Measurements from ENCODE around the gene MED16. TPM values are rescaled to one million over a fixed set of nuclear protein-coding genes. Genes with fewer than 3 reads are reported as not detected.

The MED16 gene
- total RNA-seq = 50.0 and 62.7 TPM in 2 replicates

DNA sequence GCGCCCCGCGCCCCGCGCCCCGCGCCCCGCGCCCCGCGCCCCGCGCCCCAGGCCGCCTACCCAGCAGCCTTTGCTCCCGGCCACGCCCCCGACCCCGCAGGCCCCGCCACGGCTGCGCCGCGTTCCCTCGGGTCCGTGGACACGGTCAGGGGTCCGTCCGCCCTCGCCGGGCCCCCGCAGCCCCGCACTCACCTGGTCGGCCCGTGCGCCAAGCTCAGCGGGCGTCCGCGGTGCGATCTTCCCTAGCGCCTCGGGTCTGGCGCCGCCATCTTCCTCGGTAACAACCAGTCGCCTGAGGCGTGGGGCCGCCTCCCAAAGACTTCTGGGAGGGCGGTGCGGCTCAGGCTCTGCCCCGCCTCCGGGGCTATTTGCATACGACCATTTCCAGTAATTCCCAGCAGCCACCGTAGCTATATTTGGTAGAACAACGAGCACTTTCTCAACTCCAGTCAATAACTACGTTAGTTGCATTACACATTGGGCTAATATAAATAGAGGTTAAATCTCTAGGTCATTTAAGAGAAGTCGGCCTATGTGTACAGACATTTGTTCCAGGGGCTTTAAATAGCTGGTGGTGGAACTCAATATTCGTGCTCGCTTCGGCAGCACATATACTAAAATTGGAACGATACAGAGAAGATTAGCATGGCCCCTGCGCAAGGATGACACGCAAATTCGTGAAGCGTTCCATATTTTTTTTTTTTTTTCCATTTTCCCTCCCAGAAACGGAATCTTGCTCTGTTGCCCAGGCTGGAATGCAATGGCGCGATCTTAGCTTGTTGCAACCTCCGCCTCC is at the start of gene MED16, which contains the start of gene RNU6-9:
MED16 (minus strand) TSS at position 294 of the 796 bp plus-strand sequence. CDS start 2,056 bp downstream, outside the sequence.
RNU6-9 (plus strand) TSS at position 591 of the 796 bp plus-strand sequence.

DNA sequence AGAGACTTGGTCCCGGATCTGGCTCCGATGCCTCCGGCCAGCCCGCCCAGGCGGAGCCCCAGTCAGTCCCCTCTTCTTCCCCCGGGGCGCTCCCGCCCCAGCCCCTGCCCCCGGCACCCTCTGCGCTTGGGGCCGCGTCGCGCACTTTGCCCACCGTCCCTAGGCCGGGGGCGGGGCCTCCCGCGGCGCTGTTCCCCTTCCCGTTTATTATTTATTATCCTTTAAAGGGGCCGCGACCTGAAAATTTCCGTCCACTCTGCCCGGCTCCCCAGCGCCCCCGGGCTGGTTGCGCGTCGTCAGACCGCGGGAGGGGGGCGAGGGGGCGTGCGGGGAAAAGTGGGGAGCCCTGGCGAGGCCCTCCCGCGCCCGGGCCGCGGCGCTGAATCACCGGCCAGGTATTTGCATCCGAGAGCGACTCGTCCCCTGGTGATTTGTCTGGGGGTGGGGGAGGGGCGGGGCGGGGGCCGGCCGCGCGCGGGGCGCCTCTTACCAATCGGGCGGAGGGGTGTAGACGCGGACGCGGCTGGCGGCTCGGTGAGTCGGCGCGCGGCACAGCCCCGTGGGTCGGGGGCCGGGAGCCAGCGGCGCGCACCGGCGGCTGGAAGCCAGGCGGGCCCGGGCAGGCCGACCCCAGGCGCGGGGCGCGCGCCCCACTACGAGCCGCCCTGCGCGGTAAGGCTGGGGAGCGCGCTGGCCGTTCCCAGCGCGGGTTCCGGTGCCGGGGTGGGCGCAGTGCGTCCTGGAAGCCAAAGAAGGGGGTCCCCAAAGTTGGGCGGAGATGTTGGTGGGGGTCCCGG is 32.7 kb upstream of the MED16 start, which contains the start of gene ARID3A:
ARID3A (plus strand) TSS at position 510 of the 797 bp plus-strand sequence. CDS start 3,494 bp downstream, outside the sequence.

DNA sequence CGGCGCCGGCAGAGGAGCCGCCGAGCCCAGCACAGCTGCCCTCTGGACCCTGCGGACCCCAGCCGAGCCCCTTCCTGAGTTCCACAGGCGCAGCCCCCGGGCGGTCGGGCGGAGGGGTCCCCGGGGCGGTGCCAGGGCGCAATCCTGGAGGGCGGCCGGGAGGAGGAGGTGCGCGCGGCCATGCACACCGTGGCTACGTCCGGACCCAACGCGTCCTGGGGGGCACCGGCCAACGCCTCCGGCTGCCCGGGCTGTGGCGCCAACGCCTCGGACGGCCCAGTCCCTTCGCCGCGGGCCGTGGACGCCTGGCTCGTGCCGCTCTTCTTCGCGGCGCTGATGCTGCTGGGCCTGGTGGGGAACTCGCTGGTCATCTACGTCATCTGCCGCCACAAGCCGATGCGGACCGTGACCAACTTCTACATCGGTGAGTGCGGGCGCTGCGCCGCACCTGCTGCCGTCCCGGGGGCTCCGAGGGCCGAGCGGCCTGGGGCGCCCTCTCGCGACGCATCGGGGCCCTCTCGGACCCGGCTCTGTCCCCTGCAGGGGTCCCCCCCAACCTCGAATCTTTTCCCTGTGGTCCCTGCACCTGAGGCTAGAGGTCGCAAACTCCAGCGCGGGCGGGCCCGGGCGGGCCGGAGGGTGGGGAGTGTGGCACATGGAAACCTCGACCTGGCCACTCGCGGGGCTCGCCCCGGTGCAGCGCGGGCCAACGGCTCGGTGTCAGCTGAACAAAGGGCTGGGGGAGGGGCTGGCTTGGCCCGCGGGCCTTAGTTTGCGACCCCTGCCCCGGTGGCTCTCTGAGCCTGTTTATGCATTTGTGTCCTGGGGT is 24.6 kb upstream of the MED16 start, which contains the start of gene KISS1R:
KISS1R (plus strand) TSS at position 11 of the 829 bp plus-strand sequence; CDS start at position 181, 170 bp downstream.

GRCh38 chr19:913080-913748 is 20.2 kb upstream of the MED16 start, which contains the start of gene R3HDM4:
Gene R3HDM4 (minus strand): TSS chr19:913219. CDS start chr19:913157, 62 bp downstream.

GRCh38 chr19:858868-859843 is 33.8 kb downstream of the MED16 start, which contains the start of gene CFD:
Gene CFD (plus strand): TSS chr19:859664. CDS start chr19:859690, 26 bp downstream.

DNA sequence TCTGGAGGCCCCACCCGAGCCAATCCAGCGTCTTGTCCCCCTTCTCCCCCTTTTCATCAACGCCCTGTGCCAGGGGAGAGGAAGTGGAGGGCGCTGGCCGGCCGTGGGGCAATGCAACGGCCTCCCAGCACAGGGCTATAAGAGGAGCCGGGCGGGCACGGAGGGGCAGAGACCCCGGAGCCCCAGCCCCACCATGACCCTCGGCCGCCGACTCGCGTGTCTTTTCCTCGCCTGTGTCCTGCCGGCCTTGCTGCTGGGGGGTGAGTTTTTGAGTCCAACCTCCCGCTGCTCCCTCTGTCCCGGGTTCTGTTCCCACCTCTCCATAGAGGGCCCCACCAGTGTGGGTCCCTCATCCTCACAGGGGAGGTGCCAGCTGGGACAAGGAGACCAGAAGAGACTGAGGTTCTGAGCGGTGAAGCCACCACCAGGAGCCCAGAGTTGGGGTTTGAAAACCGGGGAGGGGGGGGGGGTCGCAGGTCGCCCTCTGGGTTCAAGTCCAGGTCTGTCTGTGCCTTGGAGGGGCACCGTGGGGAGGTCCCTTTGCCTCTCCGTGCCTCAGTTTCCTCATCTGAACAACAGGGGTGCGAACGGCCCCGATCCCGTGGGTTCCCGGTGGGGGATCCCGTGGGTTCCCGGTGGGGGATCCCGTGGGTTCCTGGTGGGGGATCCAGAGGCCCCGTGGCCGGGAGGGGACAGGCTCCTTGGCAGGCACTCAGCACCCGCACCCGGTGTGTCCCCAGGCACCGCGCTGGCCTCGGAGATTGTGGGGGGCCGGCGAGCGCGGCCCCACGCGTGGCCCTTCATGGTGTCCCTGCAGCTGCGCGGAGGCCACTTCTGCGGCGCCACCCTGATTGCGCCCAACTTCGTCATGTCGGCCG is 40.6 kb downstream of the MED16 start, which contains the start of gene ELANE:
ELANE (plus strand) TSS at position 168 of the 878 bp plus-strand sequence; CDS start at position 194, 26 bp downstream.

GRCh38 chr19:840519-841206 is 52.3 kb downstream of the MED16 start, which contains the start of gene PRTN3:
Gene PRTN3 (plus strand): TSS chr19:840999. CDS start chr19:841009, 10 bp downstream.

GRCh38 chr19:827710-828321 is 65.2 kb downstream of the MED16 start, which contains the start of gene AZU1:
Gene AZU1 (plus strand): TSS chr19:827837. CDS start chr19:827847, 10 bp downstream.

DNA sequence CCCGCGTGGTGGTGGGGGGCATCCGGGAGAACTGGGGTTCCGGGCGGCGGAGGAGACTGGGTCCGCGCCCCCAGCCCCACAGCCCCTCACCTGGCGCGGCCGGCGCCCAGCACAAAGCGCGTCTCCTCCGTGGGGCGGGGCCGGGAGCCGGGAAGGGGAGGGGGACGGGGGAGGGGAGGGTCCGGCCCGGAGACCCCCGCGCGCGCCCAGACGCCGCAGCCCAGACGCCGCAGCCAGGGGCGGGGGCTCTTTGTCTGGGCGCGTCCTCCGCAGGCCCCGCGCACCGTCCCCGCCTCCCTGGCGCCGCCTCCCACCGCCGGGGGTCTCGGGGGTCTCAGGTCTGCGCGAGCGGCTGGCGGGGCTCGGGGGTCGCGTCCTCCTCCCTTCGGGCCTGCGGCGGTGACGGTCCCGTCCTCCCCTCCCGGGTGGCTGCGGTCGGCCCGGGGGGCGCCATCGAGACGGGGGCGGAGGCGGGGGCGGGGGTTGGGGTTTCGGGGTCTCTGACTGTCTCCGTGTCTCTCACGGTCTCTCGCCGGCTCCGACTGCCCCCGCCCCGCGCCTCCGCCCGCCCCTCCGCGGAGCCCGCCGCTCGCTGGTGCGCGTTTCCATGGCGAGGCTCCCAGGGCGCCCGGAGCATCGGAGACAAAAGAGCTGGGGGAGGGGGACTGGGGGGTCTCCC is 71.0 kb downstream of the MED16 start, which contains the start of gene PLPPR3:
PLPPR3 (minus strand) TSS at position 131 of the 679 bp plus-strand sequence. CDS start 396 bp downstream, outside the sequence.

Other genes with a start within 250 kb of the MED16 start
- gene RNF126, start 230.0 kb downstream of the MED16 start, total RNA-seq = 90.7 and 99.4 TPM in 2 replicates
- gene FSTL3, start 216.8 kb downstream of the MED16 start, total RNA-seq = 103 and 104 TPM in 2 replicates
- gene PRSS57, start 197.7 kb downstream of the MED16 start, total RNA-seq = not detected in 2 replicates
- 5.9 and 6.9 TPM in 2 replicates for gene PALM, start 184.3 kb downstream of the MED16 start, total RNA-seq
- not detected in 2 replicates for gene MISP, start 142.1 kb downstream of the MED16 start, total RNA-seq
- gene PTBP1, start 95.7 kb downstream of the MED16 start, total RNA-seq = 303 and 434 TPM in 2 replicates
- 0.25 TPM in 1 of 2 replicates, not detected in the other for gene PLPPR3, start 71.2 kb downstream of the MED16 start, total RNA-seq
- not detected in 2 replicates for gene AZU1, start 65.3 kb downstream of the MED16 start, total RNA-seq
- gene PRTN3, start 52.2 kb downstream of the MED16 start, total RNA-seq = not detected in 2 replicates
- not detected in 2 replicates for gene ELANE, start 40.9 kb downstream of the MED16 start, total RNA-seq
- gene CFD, start 33.5 kb downstream of the MED16 start, total RNA-seq = 0.40 and 1.4 TPM in 2 replicates
- gene RNU6-9, start 297 bp upstream of the MED16 start, total RNA-seq = not detected in 2 replicates
- gene R3HDM4, start 20.0 kb upstream of the MED16 start, total RNA-seq = 35.4 and 39.2 TPM in 2 replicates
- gene KISS1R, start 24.1 kb upstream of the MED16 start, total RNA-seq = not detected in 2 replicates
- gene ARID3A, start 32.8 kb upstream of the MED16 start, total RNA-seq = 4.6 and 6.9 TPM in 2 replicates
- 69.5 and 80.6 TPM in 2 replicates for gene WDR18, start 91.2 kb upstream of the MED16 start, total RNA-seq
- gene GRIN3B, start 107.2 kb upstream of the MED16 start, total RNA-seq = 0.53 and 2.6 TPM in 2 replicates
- gene TMEM259, start 127.9 kb upstream of the MED16 start, total RNA-seq = 144 and 147 TPM in 2 replicates
- not detected in 2 replicates for gene RNU6-2, start 128.3 kb upstream of the MED16 start, total RNA-seq
- 166 and 189 TPM in 2 replicates for gene CNN2, start 133.4 kb upstream of the MED16 start, total RNA-seq
- 6.1 and 13.3 TPM in 2 replicates for gene ABCA7, start 146.9 kb upstream of the MED16 start, total RNA-seq
- 43.0 and 45.8 TPM in 2 replicates for gene ARHGAP45, start 174.0 kb upstream of the MED16 start, total RNA-seq
- 352 and 370 TPM in 2 replicates for gene POLR2E, start 202.2 kb upstream of the MED16 start, total RNA-seq
- gene GPX4, start 210.8 kb upstream of the MED16 start, total RNA-seq = 881 and 907 TPM in 2 replicates